ENCODE data around the gene IDUA.

Gene IDUA

GRCh38 chr4:1000686-1001260, 13.9 kb downstream of the IDUA start:
- DNase-seq (ENCODE audit: low read depth): no peak

- no peak for DNase-seq (ENCODE audit: low read depth)
Measured at GRCh38 chr4:1001561-1002130, 14.8 kb downstream of the IDUA start.

GRCh38 chr4:1002131-1002630, 15.3 kb downstream of the IDUA start:
- no peak for DNase-seq (ENCODE audit: low read depth)

GRCh38 chr4:1002631-1003251, 15.9 kb downstream of the IDUA start:
- no peak for DNase-seq (ENCODE audit: low read depth)

- no peak for DNase-seq (ENCODE audit: low read depth)
Measured at GRCh38 chr4:1003271-1004070, 16.6 kb downstream of the IDUA start.

- DNase-seq (ENCODE audit: low read depth): no peak
Measured at GRCh38 chr4:1004071-1004418, 17.2 kb downstream of the IDUA start.

- no peak for DNase-seq (ENCODE audit: low read depth)
Measured at GRCh38 chr4:1004557-1005485, 18.0 kb downstream of the IDUA start.

GRCh38 chr4:1006856-1007255, 20.0 kb downstream of the IDUA start:
- DNase-seq (ENCODE audit: low read depth): no peak

GRCh38 chr4:1008840-1009541, 22.1 kb downstream of the IDUA start:
- DNase-seq (ENCODE audit: low read depth): no peak

- no peak for DNase-seq (ENCODE audit: low read depth)
Measured at GRCh38 chr4:1009542-1010394, 22.9 kb downstream of the IDUA start.

GRCh38 chr4:1010395-1011021, 23.7 kb downstream of the IDUA start:
- DNase-seq (ENCODE audit: low read depth): peak; percentile 76

GRCh38 chr4:1011022-1011665, 24.3 kb downstream of the IDUA start, which contains the start of gene FGFRL1:
Gene FGFRL1 (plus strand): TSS chr4:1011626. CDS start chr4:1012486, 860 bp downstream.
- DNase-seq (ENCODE audit: low read depth): peak; percentile 79

GRCh38 chr4:1011666-1012033, 24.8 kb downstream of the IDUA start:
- DNase-seq (ENCODE audit: low read depth): no peak

- DNase-seq (ENCODE audit: low read depth): no peak
Measured at GRCh38 chr4:1012034-1012739, 25.3 kb downstream of the IDUA start.

GRCh38 chr4:1013225-1014073, 26.6 kb downstream of the IDUA start:
- DNase-seq (ENCODE audit: low read depth): no peak

GRCh38 chr4:1014291-1015167, 27.7 kb downstream of the IDUA start:
- no peak for DNase-seq (ENCODE audit: low read depth)

- no peak for DNase-seq (ENCODE audit: low read depth)
Measured at GRCh38 chr4:1015179-1015578, 28.3 kb downstream of the IDUA start.

All from stromal cell of bone marrow (primary cell).